ENCODE measurements around the gene CSGALNACT2.

Gene CSGALNACT2

GRCh38 chr10:43190775-43191174 lies 52.5 kb downstream of the CSGALNACT2 start:
- no peak for DNase-seq

GRCh38 chr10:43192884-43193283 lies 54.6 kb downstream of the CSGALNACT2 start:
- no peak for DNase-seq

DNA sequence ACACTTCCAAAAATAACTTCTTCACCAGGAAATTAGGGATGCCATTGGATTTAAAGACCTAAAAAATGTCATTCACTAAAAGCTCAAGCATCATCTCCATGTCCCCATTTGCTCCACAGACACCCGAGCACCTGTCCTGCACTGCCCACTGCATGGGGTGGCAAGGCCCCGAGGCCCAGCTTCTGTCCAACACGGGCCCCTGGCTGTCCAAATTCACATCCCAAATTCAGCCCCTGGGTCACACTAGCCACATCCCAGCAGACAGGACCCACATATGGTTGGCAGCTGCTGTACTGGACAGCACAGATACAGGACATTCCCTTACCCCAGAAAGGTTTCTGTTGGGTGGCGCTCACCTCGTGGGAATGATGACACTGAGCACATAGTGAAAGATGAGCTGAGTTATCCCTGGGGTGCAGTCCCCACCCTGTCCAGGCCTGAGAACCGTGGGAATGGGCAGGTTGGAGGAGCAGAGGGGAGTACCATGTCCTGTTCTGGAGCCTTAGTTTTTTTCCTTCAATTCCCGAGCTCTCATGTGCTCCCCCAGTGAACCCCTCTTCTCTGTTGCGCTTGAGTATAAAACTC lies 55.3 kb downstream of the CSGALNACT2 start:
- no peak for DNase-seq

DNA sequence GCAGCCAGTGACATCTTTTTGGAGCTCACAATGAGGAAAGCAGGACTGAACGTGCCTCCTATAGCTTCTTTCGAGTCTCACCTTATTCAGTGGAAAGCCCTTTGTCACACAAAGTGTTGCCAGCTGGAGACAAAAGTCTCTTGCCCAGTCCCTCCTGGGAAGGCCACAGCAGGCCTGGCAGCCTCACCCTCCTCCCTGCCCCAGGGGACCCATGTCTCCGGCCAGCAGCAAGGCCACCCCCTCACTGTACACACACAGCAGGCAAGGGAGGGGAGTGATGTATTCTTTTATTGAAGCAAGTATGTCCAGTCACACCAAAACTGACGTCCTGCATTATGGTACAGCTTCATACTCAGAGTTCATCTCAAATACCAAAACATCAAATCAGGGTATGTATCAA lies 56.0 kb downstream of the CSGALNACT2 start:
- DNase-seq = no peak

GRCh38 chr10:43194859-43195258 lies 56.6 kb downstream of the CSGALNACT2 start:
- DNase-seq = no peak

- no peak for DNase-seq
These were observed 57.3 kb downstream of the CSGALNACT2 start for GRCh38 chr10:43195557-43195956.

DNA sequence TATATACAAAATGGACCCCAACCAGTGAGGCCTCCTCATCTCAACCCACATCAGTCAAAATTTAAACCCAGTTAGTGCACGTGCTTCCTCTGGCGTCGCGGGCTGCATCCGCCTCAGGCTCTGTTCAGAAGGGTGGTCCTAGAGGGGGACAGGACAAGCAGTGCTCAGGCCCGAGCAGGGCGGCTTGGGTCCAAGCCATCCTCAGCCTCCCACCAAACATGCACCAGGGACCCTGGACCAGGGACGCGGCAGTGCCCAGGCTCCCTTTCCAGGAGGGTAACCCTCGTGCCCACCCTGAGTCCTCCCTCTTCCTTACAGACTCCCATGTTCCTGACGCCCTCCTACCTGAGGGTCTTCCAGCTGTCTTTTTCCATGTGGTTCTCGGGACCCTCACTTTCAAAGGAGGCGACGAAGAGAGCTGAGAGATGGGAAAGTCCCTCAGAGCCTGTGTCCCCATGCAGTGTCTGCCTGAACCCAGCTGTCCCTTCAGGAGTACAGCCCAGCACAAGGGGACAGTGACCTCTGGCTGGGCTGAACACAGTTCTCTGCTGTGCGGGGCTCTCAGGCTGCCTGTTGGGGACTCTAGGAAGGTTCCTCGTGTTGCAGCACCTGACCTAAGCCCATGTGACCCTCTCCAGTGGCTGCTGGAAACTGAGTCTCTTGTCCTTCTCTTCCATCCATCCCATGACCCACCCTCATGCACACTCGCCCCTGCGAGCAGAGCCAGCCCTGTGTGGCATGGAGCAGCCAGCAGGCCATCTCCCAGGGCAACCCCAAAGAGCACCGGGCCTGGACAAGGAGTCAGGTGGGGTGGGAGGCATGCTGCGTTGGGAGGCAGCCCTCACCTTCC lies 58.1 kb downstream of the CSGALNACT2 start:
- DNase-seq = no peak

DNA sequence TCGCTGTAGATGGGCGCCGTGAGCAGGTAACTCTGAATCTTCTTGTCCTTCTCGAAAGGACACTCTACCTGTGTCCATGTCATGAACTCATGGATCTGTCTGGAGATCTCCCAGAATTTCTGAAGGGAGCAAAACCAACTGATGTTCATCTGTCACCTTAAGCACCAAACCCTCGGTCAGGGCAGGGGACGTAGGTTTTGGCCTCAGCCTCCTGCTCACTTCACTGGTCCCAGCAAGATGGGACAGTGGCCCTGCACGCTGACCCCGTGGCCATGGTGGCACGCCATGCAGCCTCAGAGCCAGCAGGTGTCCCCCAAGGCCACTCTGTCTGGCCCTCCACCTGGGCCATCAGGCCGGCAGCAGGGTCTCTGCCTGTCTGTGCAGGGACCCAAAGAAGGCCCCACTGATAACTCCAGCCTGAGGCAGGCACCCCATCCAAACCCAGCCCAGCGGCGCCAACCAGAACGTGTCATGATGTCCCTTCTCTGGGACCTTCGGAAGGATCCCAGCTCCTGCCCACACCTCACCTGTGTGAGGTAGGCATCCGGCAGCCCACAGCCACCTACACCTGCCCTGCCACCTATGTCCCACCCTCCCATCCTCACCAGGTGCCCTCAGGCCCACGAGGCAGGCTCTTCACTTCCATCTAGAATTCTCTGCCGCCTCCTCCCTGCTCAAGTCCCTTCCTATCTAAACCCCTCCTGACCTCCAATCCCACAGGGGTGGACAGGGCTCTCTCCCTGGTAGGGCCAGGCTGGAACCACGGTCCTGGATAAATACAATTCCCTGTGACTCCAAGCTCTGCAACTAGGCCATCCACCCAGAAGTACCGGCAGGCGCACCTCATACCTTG lies 59.0 kb downstream of the CSGALNACT2 start:
- no peak for DNase-seq

DNA sequence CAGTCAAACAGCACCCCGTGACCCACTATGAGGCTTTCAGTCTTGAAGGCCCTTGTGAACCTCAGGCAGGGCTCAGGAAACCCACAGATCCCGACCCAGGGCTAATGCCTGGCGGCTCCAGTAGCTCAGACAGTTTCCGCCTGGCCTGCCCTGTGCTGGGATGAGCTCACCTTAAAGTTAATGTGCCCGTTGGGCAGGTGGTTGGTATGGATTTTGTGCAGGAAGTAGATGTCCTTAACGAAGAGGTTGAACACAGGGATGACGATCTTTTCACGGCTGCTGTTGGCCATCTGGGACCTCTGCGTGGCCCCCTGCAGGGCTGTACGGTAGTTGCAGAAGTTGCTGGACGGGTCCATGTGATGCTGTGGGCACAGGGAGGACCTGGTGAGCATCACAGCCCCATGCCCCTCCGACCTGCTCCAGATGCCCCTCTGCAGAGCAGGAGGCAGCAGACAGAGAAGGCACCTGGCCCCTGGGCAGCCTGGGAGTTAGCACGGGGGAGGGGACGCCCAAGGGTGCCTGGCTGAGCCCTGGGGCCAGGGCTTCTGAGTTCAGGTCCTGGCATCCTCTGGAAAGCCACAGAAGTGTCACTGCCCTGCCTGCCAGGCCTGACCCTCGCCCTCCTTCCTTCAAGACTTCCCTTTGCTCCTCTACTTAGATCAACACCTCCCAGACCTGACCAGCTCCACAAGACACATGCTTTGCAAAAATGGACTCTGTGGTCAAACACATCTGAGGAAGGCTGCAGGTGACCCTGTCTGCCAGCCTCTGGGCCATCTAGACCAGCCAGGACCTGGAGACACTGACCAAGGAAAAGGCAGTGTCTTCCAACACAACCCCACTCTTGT lies 59.8 kb downstream of the CSGALNACT2 start:
- peak; percentile 20 for DNase-seq

DNA sequence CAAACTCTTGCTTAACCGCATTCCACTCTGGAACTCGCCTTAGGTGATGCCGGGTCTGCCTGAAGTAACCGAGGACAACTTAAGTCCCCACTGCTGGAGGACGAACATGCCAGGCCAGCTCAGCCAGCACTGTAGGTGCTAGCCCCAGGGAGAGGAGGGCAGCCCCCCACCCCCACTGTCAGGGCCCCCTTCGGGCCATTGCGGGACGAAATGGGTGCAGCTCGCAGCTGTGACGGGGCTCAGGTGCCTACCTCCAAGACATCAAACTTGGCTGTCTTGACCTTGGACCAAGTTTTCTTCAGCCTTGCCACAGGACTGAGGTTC lies 60.4 kb downstream of the CSGALNACT2 start:
- DNase-seq = no peak

- DNase-seq = no peak
These were observed 60.9 kb downstream of the CSGALNACT2 start for GRCh38 chr10:43199088-43199683.

DNA sequence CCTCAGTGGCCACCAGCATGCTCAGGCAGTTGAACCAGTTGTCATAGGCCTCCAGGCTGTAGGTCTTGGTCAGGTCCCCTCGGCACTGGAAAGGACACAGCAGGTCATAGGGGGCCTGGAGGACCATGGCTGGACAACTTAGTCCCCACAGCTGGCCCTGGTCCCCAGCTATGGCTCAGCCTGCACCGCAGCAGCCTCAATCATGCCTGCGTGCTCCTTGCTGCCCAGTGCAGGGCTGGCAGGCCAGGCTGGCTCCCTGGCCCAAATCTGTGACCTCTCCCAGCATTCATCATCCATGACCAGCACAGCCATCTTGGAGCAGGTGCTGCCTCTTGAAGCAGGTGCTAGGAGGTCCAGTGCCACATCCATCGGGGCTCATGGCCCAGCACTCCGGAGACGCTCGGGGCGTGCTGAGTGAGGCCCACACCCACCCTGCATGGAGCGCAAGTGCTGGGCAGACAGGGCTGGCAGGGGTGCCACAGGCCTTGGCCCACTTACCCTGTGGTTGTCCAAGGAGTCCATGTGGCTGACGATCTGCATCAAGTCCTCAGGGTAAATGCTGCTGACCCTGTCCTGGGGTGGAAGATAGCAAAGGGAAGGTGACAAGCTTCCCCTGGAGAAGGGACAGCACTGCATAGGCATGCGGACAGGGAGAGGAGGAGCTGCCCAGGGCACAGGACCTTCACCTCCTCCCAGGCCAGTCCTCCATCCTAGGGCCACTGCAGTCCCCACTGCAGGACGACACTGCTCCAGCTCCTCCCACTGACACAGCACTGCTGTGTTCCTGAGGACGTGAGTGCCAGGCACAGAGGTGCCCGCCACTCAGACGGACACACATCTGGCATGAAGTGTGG lies 61.7 kb downstream of the CSGALNACT2 start:
- no peak for DNase-seq

GRCh38 chr10:43200538-43201390 lies 62.5 kb downstream of the CSGALNACT2 start:
- no peak for DNase-seq

DNA sequence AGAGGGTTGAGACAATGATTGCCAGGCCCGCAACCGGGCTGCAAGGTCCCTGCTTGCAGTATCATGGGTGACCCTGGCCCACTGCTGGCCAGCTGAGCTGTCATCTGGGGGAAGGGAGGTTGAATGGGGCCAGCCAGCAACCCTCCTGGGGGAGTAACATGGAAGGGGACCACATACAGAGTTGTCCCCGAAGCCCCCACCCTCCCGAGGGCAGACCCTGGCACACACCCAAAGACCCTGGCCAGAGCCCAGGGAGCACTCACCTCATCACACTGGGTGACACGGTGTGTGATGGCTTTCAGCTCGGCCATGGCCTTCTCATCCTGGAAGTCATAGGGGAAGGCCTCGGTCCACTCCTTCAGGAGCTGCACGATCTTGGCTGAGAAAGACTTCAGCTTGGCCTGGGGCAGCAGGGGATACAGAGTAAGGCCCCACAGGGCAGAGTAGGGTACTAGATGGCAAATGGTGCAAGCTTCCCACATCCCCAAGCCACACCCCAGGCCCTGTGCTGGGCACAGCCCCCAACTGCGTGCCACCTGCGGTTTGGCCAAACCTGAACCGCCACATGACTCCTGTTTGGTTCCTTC lies 63.4 kb downstream of the CSGALNACT2 start:
- no peak for DNase-seq

DNA sequence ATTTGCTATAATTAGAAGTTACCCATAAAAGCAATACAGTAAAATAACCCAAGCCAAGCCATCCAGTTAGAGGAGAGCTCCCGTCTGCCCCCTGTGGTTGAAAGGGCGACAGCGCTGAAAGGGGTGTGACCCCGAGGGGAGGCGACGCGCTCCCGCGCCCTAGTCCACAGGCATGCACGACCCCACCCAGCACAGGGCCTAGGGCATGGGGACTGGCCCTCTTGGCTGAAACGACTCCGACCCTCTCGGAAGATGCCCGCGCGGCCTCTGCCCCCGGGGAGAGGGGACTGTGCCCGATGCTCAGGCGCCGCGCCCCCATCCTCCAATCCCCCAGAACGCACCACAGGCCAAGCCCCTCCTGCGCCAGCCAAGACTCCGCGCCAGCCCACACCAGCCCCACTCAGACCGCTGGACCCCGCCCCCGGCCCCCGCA lies 64.0 kb downstream of the CSGALNACT2 start:
- peak; percentile 71 for DNase-seq

GRCh38 chr10:43202657-43203447 lies 64.6 kb downstream of the CSGALNACT2 start:
- DNase-seq = peak; percentile 44

- no peak for DNase-seq
These were observed 65.3 kb downstream of the CSGALNACT2 start for GRCh38 chr10:43203448-43204041.

Measured in activated CD4-positive, alpha-beta T cell treated with anti-CD3 and anti-CD28 coated beads, Interleukin-2, amount 50 U/mL, for 16 hours (primary cell).